ENCODE results near the gene NTF3.

Gene NTF3

GRCh38 chr12:5489760-5490406, 58.0 kb downstream of the NTF3 start:
- no peak for DNase-seq

- no peak for DNase-seq
Observed at GRCh38 chr12:5492562-5492961, 60.7 kb downstream of the NTF3 start.

GRCh38 chr12:5493018-5493417, 61.1 kb downstream of the NTF3 start:
- no peak for DNase-seq

GRCh38 chr12:5494343-5494742, 62.4 kb downstream of the NTF3 start:
- no peak for DNase-seq

- no peak for DNase-seq
Observed at GRCh38 chr12:5497329-5498053, 65.6 kb downstream of the NTF3 start.

GRCh38 chr12:5498076-5498475, 66.2 kb downstream of the NTF3 start:
- DNase-seq: no peak

- no peak for DNase-seq
Observed at GRCh38 chr12:5498806-5499205, 66.9 kb downstream of the NTF3 start.

- no peak for DNase-seq
Observed at GRCh38 chr12:5499566-5500330, 67.8 kb downstream of the NTF3 start.

- no peak for DNase-seq
Observed at GRCh38 chr12:5500331-5500659, 68.4 kb downstream of the NTF3 start.

- no peak for DNase-seq
Observed at GRCh38 chr12:5503774-5504173, 71.9 kb downstream of the NTF3 start.

GRCh38 chr12:5505116-5505515, 73.2 kb downstream of the NTF3 start:
- DNase-seq: no peak

- DNase-seq: no peak
Observed at GRCh38 chr12:5505751-5506150, 73.8 kb downstream of the NTF3 start.

GRCh38 chr12:5506295-5506694, 74.4 kb downstream of the NTF3 start:
- no peak for DNase-seq

- DNase-seq: no peak
Observed at GRCh38 chr12:5506821-5507231, 74.9 kb downstream of the NTF3 start.

- DNase-seq: no peak
Observed at GRCh38 chr12:5507401-5507935, 75.6 kb downstream of the NTF3 start.

- DNase-seq: no peak
Observed at GRCh38 chr12:5507944-5508343, 76.0 kb downstream of the NTF3 start.

- no peak for DNase-seq
Observed at GRCh38 chr12:5509102-5509501, 77.2 kb downstream of the NTF3 start.

- no peak for DNase-seq
Observed at GRCh38 chr12:5509557-5509956, 77.6 kb downstream of the NTF3 start.

- no peak for DNase-seq
Observed at GRCh38 chr12:5510251-5510805, 78.4 kb downstream of the NTF3 start.

GRCh38 chr12:5511256-5511643, 79.3 kb downstream of the NTF3 start:
- DNase-seq: no peak

GRCh38 chr12:5511644-5512600, 80.0 kb downstream of the NTF3 start:
- no peak for DNase-seq

GRCh38 chr12:5512601-5512970, 80.7 kb downstream of the NTF3 start:
- DNase-seq: no peak
